Astrocyte of the hippocampus (primary cell): ENCODE measurements around the gene EFCAB8.

ENCODE experiments used
- DNase-seq: peaks from one replicate; pipeline ENCODE4 v3.0.0; 2011; ENCODE audit warnings: low read depth, low spot score

Gene EFCAB8

DNA sequence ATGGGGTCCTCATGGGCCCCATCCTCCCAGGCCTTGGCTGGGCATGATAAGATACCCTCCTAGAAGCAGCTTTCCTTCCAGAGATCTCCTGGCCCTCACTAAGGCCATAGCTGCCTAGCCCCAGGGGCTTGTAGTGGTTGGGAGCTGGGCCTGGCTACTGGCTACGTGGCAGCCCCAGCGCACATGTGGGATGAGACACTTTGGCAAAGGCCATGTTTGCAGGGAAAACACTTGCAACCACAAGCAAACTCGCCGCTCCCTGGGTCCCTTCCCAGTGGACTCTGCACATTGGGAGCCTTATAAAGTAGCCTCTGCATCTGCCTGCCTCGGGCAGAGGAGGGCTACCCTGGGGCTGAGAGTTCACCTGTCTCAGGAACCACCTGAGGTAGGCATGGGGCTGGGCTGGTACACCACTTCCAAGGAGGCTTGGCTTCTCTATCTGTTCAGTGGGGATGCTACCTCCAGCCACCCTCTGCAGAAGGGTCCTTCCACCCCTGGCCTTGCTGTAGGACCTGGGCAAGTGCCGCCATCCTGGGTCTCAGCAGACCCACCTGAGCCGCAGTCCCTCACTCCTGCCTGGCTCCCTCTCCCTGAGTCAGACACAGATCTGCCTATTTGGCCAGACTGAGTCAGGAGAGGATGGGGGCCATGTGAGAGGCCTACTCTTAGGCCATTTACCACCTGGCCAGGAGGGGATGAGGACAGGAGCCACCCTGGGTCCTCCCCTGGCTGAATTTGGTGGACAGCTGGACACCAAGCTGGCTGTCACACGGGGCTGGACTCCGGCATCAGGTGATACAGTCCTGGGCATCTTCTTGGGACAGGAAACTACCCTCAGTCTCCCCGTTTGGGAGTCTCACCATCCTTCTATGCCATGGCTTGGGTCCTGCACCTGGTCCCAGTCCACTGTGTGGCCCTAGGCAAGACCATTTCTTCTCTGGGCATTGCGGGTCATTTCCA is 148.9 kb downstream of the EFCAB8 start, which contains the start of gene BPIFB2:
TSS of gene BPIFB2 (plus strand) at position 329 of the 960 bp plus-strand sequence. CDS start 871 bp downstream, outside the sequence.
- DNase-seq: no peak

DNA sequence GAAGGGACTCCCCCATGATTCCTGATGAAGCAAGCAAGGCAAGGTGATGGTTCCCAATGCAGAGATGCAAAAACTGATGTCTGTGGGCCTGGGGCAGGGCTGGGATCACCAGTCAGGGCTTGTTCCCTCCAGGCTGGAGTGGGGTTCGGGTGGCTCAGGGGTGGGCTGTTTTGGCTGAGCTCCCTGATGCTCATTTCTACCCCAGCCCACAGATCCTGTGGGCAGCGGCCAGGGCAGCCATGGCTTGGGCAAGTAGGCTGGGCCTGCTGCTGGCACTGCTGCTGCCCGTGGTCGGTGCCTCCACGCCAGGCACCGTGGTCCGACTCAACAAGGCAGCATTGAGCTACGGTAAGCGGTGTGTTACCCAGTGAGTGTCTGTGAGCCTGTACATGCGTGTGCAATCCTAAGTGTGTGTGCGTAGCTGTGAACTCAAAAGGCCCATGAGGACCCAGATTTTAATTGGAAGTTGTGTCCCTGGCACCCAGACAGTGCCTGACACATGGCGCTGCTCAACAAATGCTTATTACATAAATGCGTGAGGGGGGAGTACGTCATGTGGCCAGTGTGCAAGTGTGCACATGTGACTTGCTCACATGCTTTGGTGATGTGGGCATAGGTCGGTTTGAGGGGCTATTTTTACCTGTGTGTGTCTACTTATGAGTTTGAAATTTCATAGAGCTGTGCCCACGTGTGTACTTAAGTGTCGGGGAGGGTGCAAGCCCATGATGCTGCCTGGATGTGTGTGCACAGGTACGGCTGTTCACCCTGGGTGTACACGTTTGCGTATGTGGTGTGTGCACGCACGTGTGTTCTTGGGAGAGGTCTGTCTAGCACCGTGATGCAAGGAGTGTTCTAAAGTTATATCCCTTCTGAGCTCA is 149.9 kb downstream of the EFCAB8 start:
- DNase-seq: no peak

DNA sequence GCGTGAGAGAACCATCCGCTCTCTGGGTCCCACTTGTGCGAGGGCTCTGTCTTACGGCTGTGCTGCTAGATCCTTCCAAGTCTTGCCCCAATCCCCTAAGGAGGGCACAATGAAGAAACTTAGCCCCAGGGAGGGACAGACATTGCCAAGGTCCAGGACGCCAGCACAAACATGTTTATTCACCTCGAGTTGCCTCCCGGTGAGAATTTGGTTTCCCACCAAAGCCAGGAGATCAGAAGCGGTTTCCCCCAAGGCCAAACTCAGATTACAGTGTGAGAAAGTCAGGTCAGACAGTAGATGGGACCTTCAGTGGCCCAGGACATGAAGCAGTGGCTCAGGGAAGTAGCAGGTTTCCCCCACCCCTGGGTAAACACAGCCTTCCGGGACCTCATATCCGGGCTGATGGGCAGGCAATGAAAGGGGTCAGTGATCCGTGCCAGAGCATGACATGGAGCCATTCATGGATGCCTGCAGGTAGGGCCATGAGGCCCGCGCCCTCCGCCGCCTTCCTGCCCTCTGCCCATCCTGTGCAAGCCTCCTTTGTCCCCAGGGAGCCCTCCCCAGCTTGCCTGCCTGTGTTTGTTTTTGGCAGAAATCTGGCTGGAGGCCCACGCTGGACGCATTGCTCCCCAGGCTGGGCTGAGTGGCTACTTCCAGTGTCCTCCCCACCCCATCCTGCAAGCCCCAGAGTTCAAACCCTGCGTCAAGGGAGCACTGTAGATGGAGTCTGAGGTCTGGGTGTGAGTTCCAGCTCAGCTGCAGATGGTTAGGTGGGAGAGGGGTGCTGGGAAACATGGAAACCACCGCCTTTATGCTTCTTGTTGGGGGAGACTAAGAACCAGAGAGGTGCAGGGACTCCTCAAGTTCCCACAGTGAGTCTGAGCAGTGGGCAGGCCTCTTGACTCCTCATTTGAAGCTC is 150.8 kb downstream of the EFCAB8 start:
- DNase-seq: no peak

DNA sequence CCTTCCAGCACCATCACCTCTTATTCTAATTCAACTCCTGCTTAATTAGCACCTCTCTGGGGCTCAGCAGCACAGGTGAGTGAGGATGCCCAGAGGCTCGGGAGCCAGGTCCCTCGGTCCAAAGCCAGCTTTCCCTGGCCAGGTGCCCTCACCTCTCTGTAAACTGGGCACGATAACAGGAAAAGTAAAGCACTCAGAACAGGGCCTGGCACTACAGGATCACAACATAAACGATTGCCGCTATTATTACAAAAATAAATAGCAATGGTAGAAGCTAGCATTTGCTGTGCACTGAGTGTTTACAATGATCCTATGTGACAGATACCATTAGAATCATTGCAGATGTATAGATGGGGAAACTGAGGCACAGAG is 151.4 kb downstream of the EFCAB8 start:
- no peak for DNase-seq

DNA sequence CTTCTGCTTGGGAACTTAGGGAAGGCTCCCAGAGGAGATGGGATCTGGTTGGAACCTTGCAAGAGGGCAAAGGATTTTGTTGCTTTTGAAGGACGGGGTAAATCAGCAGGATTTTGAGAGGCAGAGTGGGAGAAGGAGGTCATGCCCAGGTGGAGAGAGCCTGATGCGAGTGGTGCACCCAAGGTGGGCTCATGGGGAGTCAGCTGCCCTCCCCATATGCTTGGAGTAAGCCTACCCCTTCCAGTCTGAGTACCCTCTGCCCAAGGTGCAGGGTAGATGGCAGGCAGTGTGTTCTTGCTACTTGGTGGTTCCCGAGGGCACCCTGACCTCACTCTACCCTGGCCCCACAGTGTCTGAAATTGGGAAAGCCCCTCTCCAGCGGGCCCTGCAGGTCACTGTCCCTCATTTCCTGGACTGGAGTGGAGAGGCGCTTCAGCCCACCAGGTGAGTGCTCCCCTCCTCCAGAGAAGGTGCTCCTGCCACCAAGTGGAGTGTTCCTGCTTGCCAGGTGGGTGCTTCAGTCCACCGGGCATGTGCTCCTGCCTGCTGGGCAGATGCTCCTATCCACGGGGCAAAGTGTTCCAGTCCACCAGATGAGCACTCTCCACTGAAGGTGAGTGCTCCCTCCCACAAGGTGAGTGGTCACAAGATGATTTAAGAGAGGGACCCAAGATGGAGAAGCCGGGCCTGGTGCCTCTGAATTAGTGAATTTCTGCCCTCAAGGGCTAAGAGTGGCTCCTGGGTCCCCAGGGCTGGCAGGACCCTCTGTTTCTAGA is 152.1 kb downstream of the EFCAB8 start:
- no peak for DNase-seq
